ENCODE results near the gene OTUB1. TPM values are rescaled to one million over a fixed set of nuclear protein-coding genes. Genes with fewer than 3 reads are reported as not detected.

OTUB1 gene
- polyA plus RNA-seq, 1 donor (not counting 4 experiments of a cell fraction or from before 2014, with no cell fraction given): 106 TPM

DNA sequence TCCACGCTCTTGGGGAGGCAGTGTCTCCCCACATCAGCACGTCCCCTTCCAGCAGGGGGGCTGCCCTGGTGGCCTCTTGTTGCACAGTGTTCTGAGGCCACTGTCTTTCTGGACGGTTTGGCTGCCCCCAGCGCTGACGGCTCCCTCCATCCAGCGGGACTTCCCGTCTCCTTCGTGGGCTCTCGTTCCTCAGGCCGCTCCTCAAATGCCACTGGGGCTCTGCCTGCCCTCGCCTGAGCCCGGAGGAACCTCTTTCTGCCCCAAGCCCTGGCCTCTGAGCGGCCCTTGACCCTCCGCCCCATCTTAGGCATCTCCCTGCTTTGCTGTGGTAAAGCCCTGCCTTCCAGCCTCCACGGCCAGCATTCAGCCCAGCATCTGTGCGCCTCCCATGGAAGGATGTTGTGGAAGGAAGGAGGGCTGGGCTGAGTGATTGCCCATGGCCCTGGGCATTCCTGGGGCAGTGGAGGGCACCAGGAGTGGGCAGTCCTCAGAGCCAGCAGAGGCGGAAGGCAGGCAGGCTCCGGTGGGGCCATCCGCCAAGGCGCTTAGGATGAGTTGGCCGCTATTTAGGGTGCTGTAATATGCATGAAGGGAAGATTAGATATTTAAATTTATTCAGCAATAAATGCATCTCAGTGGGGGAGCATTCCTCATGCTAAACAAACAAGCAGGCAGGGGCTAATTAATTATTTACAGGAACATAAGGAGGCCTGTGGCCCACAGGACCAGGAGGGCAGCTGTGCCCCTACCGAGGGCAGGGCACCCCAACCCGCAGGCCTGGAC lies 17.8 kb downstream of the OTUB1 start:
- H3K9me1 ChIP-seq (ENCODE audit: control insufficient read depth, extremely low read depth, insufficient read depth, low read length): no peaks in the 10 kb centered on the region
- H3K9me3 ChIP-seq (ENCODE audit: control insufficient read depth, low read depth, low read length): no peaks in the 10 kb centered on the region
- peaks cover 6% of the 10 kb centered on the region for H4K20me1 ChIP-seq (ENCODE audit: control insufficient read depth, extremely low read depth, insufficient read depth, low read length)
- FAIRE-seq (no peak), DNase-seq (ENCODE audit: low read depth, low spot score) (no peak)
- no peak overlapping the region for H2AFZ ChIP-seq (ENCODE audit: control insufficient read depth, low read length)
- no peak for TF ChIP-seq EZH2 (IDR thresholded peaks at IDR 0.05; ENCODE audit: low read length)
- TF ChIP-seq, protein P1, sequence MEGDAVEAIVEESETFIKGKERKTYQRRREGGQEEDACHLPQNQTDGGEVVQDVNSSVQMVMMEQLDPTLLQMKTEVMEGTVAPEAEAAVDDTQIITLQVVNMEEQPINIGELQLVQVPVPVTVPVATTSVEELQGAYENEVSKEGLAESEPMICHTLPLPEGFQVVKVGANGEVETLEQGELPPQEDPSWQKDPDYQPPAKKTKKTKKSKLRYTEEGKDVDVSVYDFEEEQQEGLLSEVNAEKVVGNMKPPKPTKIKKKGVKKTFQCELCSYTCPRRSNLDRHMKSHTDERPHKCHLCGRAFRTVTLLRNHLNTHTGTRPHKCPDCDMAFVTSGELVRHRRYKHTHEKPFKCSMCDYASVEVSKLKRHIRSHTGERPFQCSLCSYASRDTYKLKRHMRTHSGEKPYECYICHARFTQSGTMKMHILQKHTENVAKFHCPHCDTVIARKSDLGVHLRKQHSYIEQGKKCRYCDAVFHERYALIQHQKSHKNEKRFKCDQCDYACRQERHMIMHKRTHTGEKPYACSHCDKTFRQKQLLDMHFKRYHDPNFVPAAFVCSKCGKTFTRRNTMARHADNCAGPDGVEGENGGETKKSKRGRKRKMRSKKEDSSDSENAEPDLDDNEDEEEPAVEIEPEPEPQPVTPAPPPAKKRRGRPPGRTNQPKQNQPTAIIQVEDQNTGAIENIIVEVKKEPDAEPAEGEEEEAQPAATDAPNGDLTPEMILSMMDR (optimal IDR thresholded peaks at IDR 0.05 in 1 of 3, IDR thresholded peaks at IDR 0.05 in 1 of 3, conservative IDR thresholded peaks at IDR 0.05 in 1 of 3; ENCODE audit: extremely low read depth in 1 of 3, insufficient read depth in 2 of 3, low read length in 3 of 3): no peak
- peaks cover 18% of the 10 kb centered on the region for H3K4me1 ChIP-seq (ENCODE audit: control insufficient read depth, extremely low read depth, insufficient read depth, low read length)
- dilution Hi-C loops (cut with MboI; ENCODE audit: extremely low pct_ligation_motif_present, low sequenced_read_pairs): loop anchor here (10.0 kb wide), 1 partner anchor 131 kb away; no protein-coding TSS in a partner anchor
- H3K36me3 ChIP-seq (ENCODE audit: control insufficient read depth in 2 of 2, extremely low read depth in 1 of 2, insufficient read depth in 2 of 2, low read length in 2 of 2): no peaks in the 10 kb centered on the region
- H3K27ac ChIP-seq (ENCODE audit: control insufficient read depth, insufficient read depth, low read length): no peak overlapping the region
- no peaks in the 10 kb centered on the region for H3K79me2 ChIP-seq (ENCODE audit: control insufficient read depth, insufficient read depth, low read length)
- H3K4me3 ChIP-seq (ENCODE audit: control insufficient read depth in 2 of 3, extremely low read depth in 1 of 3, insufficient read depth in 2 of 3, low read depth in 1 of 3, low read length in 3 of 3): no peak overlapping the region
- H3K27me3 ChIP-seq (ENCODE audit: control insufficient read depth, extremely low read depth, insufficient read depth, low read length): peaks cover 24% of the 10 kb centered on the region
- H3K4me2 ChIP-seq (ENCODE audit: control insufficient read depth, extremely low read depth, insufficient read depth, low read depth, low read length): no peak overlapping the region
- no peak overlapping the region for H3K9ac ChIP-seq (ENCODE audit: control insufficient read depth, extremely low read depth, insufficient read depth, low read length)

DNA sequence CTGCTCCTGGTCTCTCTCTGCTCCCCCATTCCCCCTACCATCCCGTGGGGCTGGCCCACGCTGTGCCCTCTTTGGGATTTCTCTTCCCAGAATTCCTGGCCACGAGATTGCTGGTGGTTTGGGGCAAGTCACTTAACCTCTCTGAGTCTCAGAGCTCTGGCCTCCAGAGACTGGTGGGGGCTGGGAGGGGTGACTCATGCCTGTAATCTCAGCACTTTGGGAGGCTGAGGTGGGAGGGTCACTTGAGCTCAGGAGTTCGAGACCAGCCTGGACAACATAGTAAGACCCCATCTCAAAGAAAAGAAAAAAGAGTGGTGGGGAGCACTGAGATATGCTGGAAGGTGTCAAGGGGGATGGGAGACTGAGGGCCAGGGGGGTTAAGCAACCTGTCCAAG lies 18.3 kb downstream of the OTUB1 start:
- Histone ChIP-seq H3K9me3 (ENCODE audit: control insufficient read depth, low read depth, low read length) (no peaks in the 10 kb centered on the region), H3K4me1 (ENCODE audit: control insufficient read depth, extremely low read depth, insufficient read depth, low read length) (peaks cover 16% of the 10 kb centered on the region), H3K36me3 (ENCODE audit: control insufficient read depth in 2 of 2, extremely low read depth in 1 of 2, insufficient read depth in 2 of 2, low read length in 2 of 2) (no peaks in the 10 kb centered on the region), H3K79me2 (ENCODE audit: control insufficient read depth, insufficient read depth, low read length) (no peaks in the 10 kb centered on the region), H3K4me2 (ENCODE audit: control insufficient read depth, extremely low read depth, insufficient read depth, low read depth, low read length) (no peak overlapping the region), H3K27ac (ENCODE audit: control insufficient read depth, insufficient read depth, low read length) (no peak overlapping the region), H3K27me3 (ENCODE audit: control insufficient read depth, extremely low read depth, insufficient read depth, low read length) (peaks cover 30% of the 10 kb centered on the region), H2AFZ (ENCODE audit: control insufficient read depth, low read length) (no peak overlapping the region), H3K9me1 (ENCODE audit: control insufficient read depth, extremely low read depth, insufficient read depth, low read length) (no peaks in the 10 kb centered on the region), H3K9ac (ENCODE audit: control insufficient read depth, extremely low read depth, insufficient read depth, low read length) (no peak overlapping the region), H3K4me3 (ENCODE audit: control insufficient read depth in 2 of 3, extremely low read depth in 1 of 3, insufficient read depth in 2 of 3, low read depth in 1 of 3, low read length in 3 of 3) (no peak overlapping the region), H4K20me1 (ENCODE audit: control insufficient read depth, extremely low read depth, insufficient read depth, low read length) (peaks cover 6% of the 10 kb centered on the region)
- FAIRE-seq (no peak), DNase-seq (ENCODE audit: low read depth, low spot score) (no peak)
- dilution Hi-C loops (cut with MboI; ENCODE audit: extremely low pct_ligation_motif_present, low sequenced_read_pairs): loop anchor here (10.0 kb wide), 1 partner anchor 130 kb away; no protein-coding TSS in a partner anchor
- TF ChIP-seq EZH2 (IDR thresholded peaks at IDR 0.05; ENCODE audit: low read length): no peak
- TF ChIP-seq, protein P1 (optimal IDR thresholded peaks at IDR 0.05 in 1 of 3, IDR thresholded peaks at IDR 0.05 in 1 of 3, conservative IDR thresholded peaks at IDR 0.05 in 1 of 3; ENCODE audit: extremely low read depth in 1 of 3, insufficient read depth in 2 of 3, low read length in 3 of 3): no peak
